AG04449 (cell line): ENCODE results near the gene KRTAP4-4.
A peak's percentile ranks its signal among the peaks of the same experiment; 100 is the strongest.
"Not testable (repeated sequence)": the region's sequence is repeated elsewhere in the genome, so short reads cannot be mapped to it uniquely, and the experiment has no call there.

Experiments used
- CTCF ChIA-PET: fragments of 350-600 bp; formaldehyde crosslinking; extraction: SDS; loops from one replicate; lab custom pipeline; 2021; ENCODE audit warnings: antibody characterized with exemption; lab: Yijun Ruan, JAX
- POLR2A ChIA-PET: fragments of 400-600, 350-600 bp; formaldehyde crosslinking; extraction: SDS; loops from one replicate; lab custom pipeline; 2020; ENCODE audit warnings: antibody characterized with exemption, inconsistent platforms; lab: Yijun Ruan, JAX
- DNase-seq: peaks from one replicate; pipeline ENCODE4 v3.0.0-alpha.2; 2010; ENCODE audit warnings: low read depth, low spot score
- H3K4me3 ChIP-seq: 2 replicates; pipeline ENCODE4 v1.5.1; 2011; ENCODE audit warnings: low read depth, mild to moderate bottlenecking, control low read depth, low read length
- CTCF ChIP-seq: IDR thresholded peaks from one replicate; pipeline ENCODE4 v1.5.1; 2011; ENCODE audit warnings: mild to moderate bottlenecking, moderate library complexity, low read length, control low read depth, inconsistent platforms; ENCODE audit not compliant: insufficient read depth; ENCODE audit errors: missing control alignments

Gene KRTAP4-4

DNA sequence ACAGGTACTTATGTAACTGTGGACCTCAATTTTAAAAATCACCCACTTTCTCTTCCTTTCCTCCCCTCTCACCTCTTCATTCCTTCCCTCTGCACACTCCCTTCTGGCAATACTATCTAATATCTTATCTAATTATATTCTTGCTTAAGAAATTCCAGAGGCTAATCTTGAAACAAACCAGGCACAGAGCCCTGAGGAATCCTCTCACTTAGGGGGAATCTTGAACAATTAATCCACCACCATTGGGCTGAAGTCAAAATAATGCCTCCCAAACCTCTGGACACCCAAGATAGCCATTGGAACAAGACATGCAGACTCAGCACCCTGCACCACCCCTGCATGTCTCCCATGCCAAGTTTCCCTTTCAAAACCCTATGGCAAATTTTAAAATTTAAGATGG, 19.2 kb downstream of the KRTAP4-4 start:
- CTCF ChIA-PET, result interaction anchor here (1.0 to 1.4 kb wide), 3 partner anchors 17 to 507 kb away, joined by 3 to 4 read pairs (median 3); no protein-coding TSS in a partner anchor
- DNase-seq, result no peak
- POLR2A ChIA-PET, result interaction anchor here (1.0 kb wide), 1 partner anchor 231 kb away, joined by 3 read pairs; no protein-coding TSS in a partner anchor
- no peak for TF ChIP-seq CTCF
- no peak overlapping the region for H3K4me3 ChIP-seq

- no peak for TF ChIP-seq CTCF
- peak; percentile 71 for DNase-seq
- H3K4me3 ChIP-seq, result no peak within 1 kb of the TSS
- ChIA-PET CTCF (interaction anchor here (0.8 to 1.4 kb wide), 4 partner anchors 16 to 508 kb away, joined by 3 to 4 read pairs (median 3); no protein-coding TSS in a partner anchor), POLR2A (interaction anchor here (1.0 kb wide), 1 partner anchor 230 kb away, joined by 3 read pairs; no protein-coding TSS in a partner anchor)
Observed at GRCh38 chr17:41140360-41141131, 20.0 kb downstream of the KRTAP4-4 start, which contains the start of gene KRTAP4-6. TSS of gene KRTAP4-6 (minus strand) at chr17:41140544. CDS start at chr17:41140487, 57 bp downstream.

GRCh38 chr17:41139865-41140264, 20.7 kb downstream of the KRTAP4-4 start:
- DNase-seq, CTCF ChIA-PET, H3K4me3 ChIP-seq, POLR2A ChIA-PET: not testable (repeated sequence)

- POLR2A ChIA-PET, result interaction anchor here (0.9 kb wide), 1 partner anchor 181 kb away, joined by 3 read pairs; no protein-coding TSS in a partner anchor
- CTCF ChIA-PET, result interaction anchor here (1.0 to 1.6 kb wide), 2 partner anchors 188 to 415 kb away, joined by 3 to 6 read pairs; no protein-coding TSS in a partner anchor
- no peak for TF ChIP-seq CTCF
- H3K4me3 ChIP-seq, result no peak overlapping the region
- no peak for DNase-seq
Observed at GRCh38 chr17:41133880-41134735, 26.4 kb downstream of the KRTAP4-4 start.

- no peak overlapping the region for H3K4me3 ChIP-seq
- ChIA-PET POLR2A (interaction anchor here (0.6 kb wide), 1 partner anchor 10 kb away, joined by 3 read pairs; no protein-coding TSS in a partner anchor), CTCF (no interaction called here)
- no peak for TF ChIP-seq CTCF
- no peak for DNase-seq
Observed at GRCh38 chr17:41131979-41132378, 28.6 kb downstream of the KRTAP4-4 start.

DNA sequence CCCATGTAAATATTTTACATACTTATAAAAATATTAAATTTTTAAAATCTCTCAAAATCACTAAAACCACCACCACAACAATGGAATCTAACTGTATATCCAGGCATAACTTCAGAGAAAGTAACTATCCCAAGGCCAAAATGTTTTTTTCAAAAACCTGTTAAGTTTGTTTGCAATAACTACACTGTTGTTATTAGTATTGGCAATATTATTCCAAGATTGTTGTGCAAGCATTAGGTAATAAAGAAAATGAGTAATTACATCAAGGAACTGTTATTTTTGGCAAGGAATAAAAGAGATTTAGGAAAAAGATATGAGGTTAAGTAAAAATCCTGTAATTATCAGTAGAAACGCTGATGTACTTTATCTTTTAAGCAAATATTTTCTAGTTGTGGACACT, 33.2 kb downstream of the KRTAP4-4 start:
- POLR2A ChIA-PET, result no interaction called here
- CTCF ChIA-PET, result no interaction called here
- TF ChIP-seq CTCF, result no peak
- no peak overlapping the region for H3K4me3 ChIP-seq
- DNase-seq, result no peak
